Left ventricle myocardium inferior (tissue), 1 donor: ENCODE data around the gene TAPBP. TPM values are rescaled to one million over a fixed set of nuclear protein-coding genes. Genes with fewer than 3 reads are reported as not detected.

Experiments
- DNase-seq: peaks from one replicate; pipeline ENCODE4 v3.0.0-alpha.2; 2020
- H3K27ac ChIP-seq: fragments of 200-600 bp; replicated peaks from 2 replicates; pipeline ENCODE4 v1.8.0; 2021
- H3K27me3 ChIP-seq: fragments of 200-600 bp; 2 replicates; pipeline ENCODE4 v1.8.0; 2021; ENCODE audit warnings: low read depth
- H3K36me3 ChIP-seq: fragments of 200-600 bp; 2 replicates; pipeline ENCODE4 v1.8.0; 2021
- H3K4me1 ChIP-seq: fragments of 200-600 bp; 2 replicates; pipeline ENCODE4 v1.8.0; 2021
- H3K4me3 ChIP-seq: fragments of 200-600 bp; 2 replicates; pipeline ENCODE4 v1.8.0; 2021; ENCODE audit warnings: mild to moderate bottlenecking, moderate library complexity
- H3K9me3 ChIP-seq: fragments of 200-600 bp; replicated peaks from 2 replicates; pipeline ENCODE4 v1.8.0; 2021
- CTCF ChIP-seq: fragments of 200-600 bp; IDR thresholded peaks from 2 replicates; pipeline ENCODE4 v1.8.0; 2021; ENCODE audit warnings: antibody characterized with exemption, mild to moderate bottlenecking, borderline replicate concordance
- intact Hi-C: fragments of 100-400 bp; cut with micrococcal nuclease; formaldehyde crosslinking; loops from one replicate; pipeline ENCODE4 v1.11.0; 2022
- microRNA-seq: library from miRNA; unstranded; fragments of <30 nt; microRNA quantifications from one replicate; pipeline ENCODE4 v1.2.0, GENCODE V29; 2020
- total RNA-seq: library from RNA; stranded (reverse); fragmentation: NEBNext Ultra II Directional; extraction: Animal tissue kit (Norgen Biotek cat#: 25700); gene quantifications from one replicate; pipeline ENCODE4 v1.2.1, GENCODE V29; 2021
- donor health status: DM: no; HTN: yes; CAD: no; lungs with severe emphysema.

Gene TAPBP
- total RNA-seq, 1 donor from 2014 or later: 92.3 TPM

- no peak for TF ChIP-seq CTCF
- intact Hi-C loops: loop anchor here (5.0 kb wide), 2 partner anchors 88 to 128 kb away; no protein-coding TSS in a partner anchor
- Histone ChIP-seq H3K4me1 (peaks cover 30% of the 10 kb centered on the region), H3K9me3 (no peaks in the 10 kb centered on the region), H3K4me3 (peak overlapping the region; percentile 72), H3K36me3 (peaks cover 23% of the 10 kb centered on the region), H3K27ac (peak overlapping the region; percentile 96), H3K27me3 (peaks cover 6% of the 10 kb centered on the region)
- DNase-seq: no peak
Measured at GRCh38 chr6:33249732-33250630, 63.9 kb downstream of the TAPBP start.

Small RNA genes within 50 kb of the gene (microRNA-seq; reads per million reads assigned to microRNA genes)
- gene MIR6834: not detected
- gene MIR6873: not detected

Other genes with a start within 250 kb of the TAPBP start
- 28.8 TPM for gene HLA-DPA1, start 240.4 kb downstream of the TAPBP start, total RNA-seq
- gene HLA-DPB1, start 238.1 kb downstream of the TAPBP start, total RNA-seq: 34.1 TPM
- 1.3 TPM for gene COL11A2, start 121.6 kb downstream of the TAPBP start, total RNA-seq
- 40.3 TPM for gene RXRB, start 113.4 kb downstream of the TAPBP start, total RNA-seq
- gene SLC39A7, start 113.2 kb downstream of the TAPBP start, total RNA-seq: 50.5 TPM
- 18.2 TPM for gene HSD17B8, start 109.4 kb downstream of the TAPBP start, total RNA-seq
- 28.4 TPM for gene RING1, start 105.6 kb downstream of the TAPBP start, total RNA-seq
- 35.1 TPM for gene VPS52, start 42.2 kb downstream of the TAPBP start, total RNA-seq
- 950 TPM for gene RPS18, start 42.0 kb downstream of the TAPBP start, total RNA-seq
- 7.5 TPM for gene B3GALT4, start 37.0 kb downstream of the TAPBP start, total RNA-seq
- 13.3 TPM for gene WDR46, start 24.8 kb downstream of the TAPBP start, total RNA-seq
- 47.8 TPM for gene PFDN6, start 24.5 kb downstream of the TAPBP start, total RNA-seq
- gene RGL2, start 15.1 kb downstream of the TAPBP start, total RNA-seq: 59.4 TPM
- gene ZBTB22, start 3.7 kb upstream of the TAPBP start, total RNA-seq: 13.3 TPM
- gene DAXX, start 8.9 kb upstream of the TAPBP start, total RNA-seq: 17.7 TPM
- gene KIFC1, start 77.7 kb upstream of the TAPBP start, total RNA-seq: 0.49 TPM
- 52.2 TPM for gene PHF1, start 96.9 kb upstream of the TAPBP start, total RNA-seq
- 107 TPM for gene CUTA, start 104.0 kb upstream of the TAPBP start, total RNA-seq
- 6.5 TPM for gene SYNGAP1, start 106.0 kb upstream of the TAPBP start, total RNA-seq
- 4.9 TPM for gene ZBTB9, start 140.5 kb upstream of the TAPBP start, total RNA-seq